ENCODE results near the gene MAD1L1.

MAD1L1 gene

DNA sequence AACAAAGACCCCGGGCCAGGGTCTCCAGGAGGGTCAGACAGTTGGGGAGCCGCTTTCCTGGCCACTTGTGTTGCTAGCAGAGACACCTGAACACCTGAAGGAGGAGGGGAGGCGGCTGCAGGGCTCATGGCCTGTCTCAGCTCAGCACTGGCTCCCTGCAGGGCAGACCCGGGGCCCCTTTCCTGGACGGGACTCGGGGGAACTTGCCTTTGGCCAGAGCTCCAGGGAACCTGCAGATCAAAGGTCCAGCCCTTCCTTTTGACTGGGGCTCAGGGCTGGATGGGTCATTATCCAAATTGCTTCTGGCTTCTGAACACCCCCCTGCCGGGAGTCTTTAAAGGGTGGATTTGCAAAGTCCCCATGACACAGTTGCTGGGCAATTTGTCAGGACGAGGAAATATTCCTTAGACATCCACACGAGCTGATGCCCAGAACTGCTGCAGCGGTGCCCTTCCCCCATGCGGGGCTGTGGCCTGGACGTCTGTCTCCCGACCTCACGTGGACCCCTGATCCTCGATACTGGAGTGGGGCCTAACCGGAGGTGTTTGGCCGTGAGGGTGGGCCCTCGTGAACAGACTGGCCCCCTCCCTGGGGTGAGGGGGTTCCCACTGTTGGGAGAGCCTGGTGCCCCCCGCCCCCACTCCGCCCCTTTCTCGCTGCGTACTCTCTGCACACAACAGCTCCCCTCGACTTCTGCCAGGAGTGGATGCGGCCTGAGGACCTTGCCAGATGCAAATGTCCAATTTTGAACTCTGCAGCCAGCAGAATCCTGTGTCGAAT, 368.4 kb downstream of the MAD1L1 start:
- Histone ChIP-seq H4K91ac (ENCODE audit: low read depth, low read length) (no peak overlapping the region), H3K36me3 (ENCODE audit: control insufficient read depth in 1 of 2, insufficient read depth in 2 of 2, low read length in 2 of 2) (no peaks in the 10 kb centered on the region), H3K4me2 (ENCODE audit: low read length) (no peak overlapping the region), H3K14ac (ENCODE audit: low read length) (no peak overlapping the region), H4K12ac (ENCODE audit: low read depth, low read length) (no peak overlapping the region), H3K4ac (ENCODE audit: low read depth, low read length) (no peak overlapping the region), H3K79me2 (ENCODE audit: control insufficient read depth, insufficient read depth, low read length, poor library complexity) (no peaks in the 10 kb centered on the region), H3K23ac (ENCODE audit: low read length) (no peak overlapping the region), H4K8ac (ENCODE audit: low read depth, low read length) (no peak overlapping the region), H2AFZ (ENCODE audit: insufficient read depth, low read length, poor library complexity) (no peak overlapping the region), H3K9ac (ENCODE audit: low read length) (no peak overlapping the region), H3K4me3 (ENCODE audit: low read depth, low read length) (no peak overlapping the region), H2BK5ac (ENCODE audit: low read depth, low read length, poor library complexity) (no peak overlapping the region), H3K27ac (ENCODE audit: low read depth, low read length) (no peak overlapping the region), H2BK12ac (ENCODE audit: low read length) (no peak overlapping the region), H2BK120ac (ENCODE audit: insufficient read depth, low read length, poor library complexity) (no peak overlapping the region), H3K79me1 (ENCODE audit: low read length) (no peaks in the 10 kb centered on the region), H3K4me1 (ENCODE audit: control insufficient read depth in 1 of 2, insufficient read depth in 2 of 2, low read length in 2 of 2) (peaks cover 0 to 2% of the 10 kb centered on the region in 2 experiments), H3K27me3 (ENCODE audit: insufficient read depth, low read length) (no peaks in the 10 kb centered on the region), H3K18ac (ENCODE audit: low read length) (no peak overlapping the region), H3K9me3 (ENCODE audit: insufficient read depth, low read depth, low read length) (peaks cover 4% of the 10 kb centered on the region), H2AK5ac (ENCODE audit: low read length) (no peak overlapping the region)
- WGBS (ENCODE audit: extremely low coverage, insufficient coverage, insufficient read length), result no CpG with 5 or more reads among the region's 25 CpGs
- DNase-seq, result no peak

DNA sequence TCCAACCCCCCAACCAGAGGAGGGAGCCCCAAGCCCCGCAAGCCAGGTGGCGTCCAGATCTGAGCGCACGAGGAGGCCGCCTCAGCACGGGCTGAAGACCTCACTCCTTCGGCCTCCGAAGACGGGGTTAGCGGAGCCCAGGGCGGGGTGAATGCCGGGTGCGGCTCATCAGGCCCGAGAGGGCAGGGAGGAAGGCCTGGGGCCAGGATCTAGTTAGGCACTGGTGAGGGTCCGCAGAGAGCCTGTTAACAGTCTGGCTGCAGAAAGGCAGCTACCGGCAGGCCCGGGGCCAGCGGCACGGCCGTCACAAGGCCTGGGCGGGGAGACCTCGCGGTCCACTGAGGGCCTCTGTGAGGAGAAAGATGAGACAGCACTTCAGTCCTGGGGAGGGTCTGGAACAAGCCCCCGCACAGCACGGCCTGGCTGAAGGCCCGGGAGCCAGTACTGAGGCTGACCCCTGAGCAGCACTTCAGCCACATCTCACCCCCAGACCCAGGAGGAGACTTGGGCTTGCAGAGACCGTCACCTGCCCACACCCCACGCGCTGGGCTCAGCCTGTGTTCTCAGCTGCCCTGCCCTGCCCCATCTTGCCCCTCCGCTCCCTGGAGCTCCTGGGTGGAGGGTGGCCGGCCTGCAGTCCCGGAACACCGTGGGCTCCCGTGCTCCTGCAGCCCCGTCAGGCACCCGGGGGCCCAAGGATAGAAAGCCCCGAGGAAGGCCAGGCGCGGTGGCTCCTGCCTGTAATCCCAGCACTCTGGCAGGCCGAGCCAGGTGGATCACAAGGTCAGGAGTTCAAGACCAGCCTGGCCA, 369.4 kb downstream of the MAD1L1 start:
- no CpG with 5 or more reads among the region's 40 CpGs for WGBS (ENCODE audit: extremely low coverage, insufficient coverage, insufficient read length)
- Histone ChIP-seq H2AK5ac (ENCODE audit: low read length) (no peak overlapping the region), H3K14ac (ENCODE audit: low read length) (no peak overlapping the region)

DNA sequence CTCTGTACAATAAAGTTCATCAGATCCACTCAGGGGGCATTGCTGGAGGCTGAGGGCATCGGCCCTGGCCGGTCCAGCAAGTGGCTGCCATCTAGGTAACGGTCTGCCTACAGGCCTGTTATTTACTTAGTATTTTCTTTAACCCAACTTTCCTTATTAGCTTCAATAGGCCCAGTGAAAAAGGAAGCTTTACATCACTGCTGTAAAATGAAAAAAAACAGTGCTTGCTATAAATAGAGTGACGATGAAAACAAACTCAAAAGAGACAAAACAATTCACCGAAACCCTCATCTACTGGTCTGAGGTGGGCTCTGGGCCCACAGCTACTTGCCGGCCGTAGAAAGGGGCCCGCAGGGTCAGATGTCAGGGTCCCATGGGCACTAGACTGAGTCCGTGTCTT, 370.2 kb downstream of the MAD1L1 start:
- Histone ChIP-seq H3K4me1 (ENCODE audit: control insufficient read depth in 1 of 2, insufficient read depth in 2 of 2, low read length in 2 of 2) (peaks cover 0 to 2% of the 10 kb centered on the region in 2 experiments), H3K27ac (ENCODE audit: low read depth, low read length) (no peak overlapping the region), H3K4me3 (ENCODE audit: low read depth, low read length) (no peak overlapping the region), H2AK5ac (ENCODE audit: low read length) (no peak overlapping the region), H3K79me2 (ENCODE audit: control insufficient read depth, insufficient read depth, low read length, poor library complexity) (no peaks in the 10 kb centered on the region), H2BK12ac (ENCODE audit: low read length) (no peak overlapping the region), H3K36me3 (ENCODE audit: control insufficient read depth in 1 of 2, insufficient read depth in 2 of 2, low read length in 2 of 2) (no peaks in the 10 kb centered on the region), H2BK120ac (ENCODE audit: insufficient read depth, low read length, poor library complexity) (no peak overlapping the region), H3K4me2 (ENCODE audit: low read length) (no peak overlapping the region), H3K14ac (ENCODE audit: low read length) (no peak overlapping the region), H3K9me3 (ENCODE audit: insufficient read depth, low read depth, low read length) (peaks cover 4% of the 10 kb centered on the region), H3K18ac (ENCODE audit: low read length) (no peak overlapping the region), H3K79me1 (ENCODE audit: low read length) (no peaks in the 10 kb centered on the region), H3K27me3 (ENCODE audit: insufficient read depth, low read length) (no peaks in the 10 kb centered on the region), H3K23ac (ENCODE audit: low read length) (no peak overlapping the region), H2BK5ac (ENCODE audit: low read depth, low read length, poor library complexity) (no peak overlapping the region), H4K91ac (ENCODE audit: low read depth, low read length) (no peak overlapping the region), H2AFZ (ENCODE audit: insufficient read depth, low read length, poor library complexity) (no peak overlapping the region), H4K12ac (ENCODE audit: low read depth, low read length) (no peak overlapping the region), H4K8ac (ENCODE audit: low read depth, low read length) (no peak overlapping the region), H3K4ac (ENCODE audit: low read depth, low read length) (no peak overlapping the region), H3K9ac (ENCODE audit: low read length) (no peak overlapping the region)
- DNase-seq, result no peak
- no CpG with 5 or more reads among the region's 9 CpGs for WGBS (ENCODE audit: extremely low coverage, insufficient coverage, insufficient read length)

More for the DNA sequence above, 369.4 kb downstream of the MAD1L1 start:
- Histone ChIP-seq H2BK12ac (ENCODE audit: low read length) (no peak overlapping the region), H4K12ac (ENCODE audit: low read depth, low read length) (no peak overlapping the region), H3K79me1 (ENCODE audit: low read length) (no peaks in the 10 kb centered on the region), H3K4me1 (ENCODE audit: control insufficient read depth in 1 of 2, insufficient read depth in 2 of 2, low read length in 2 of 2) (peaks cover 0 to 2% of the 10 kb centered on the region in 2 experiments), H4K91ac (ENCODE audit: low read depth, low read length) (no peak overlapping the region), H3K4ac (ENCODE audit: low read depth, low read length) (no peak overlapping the region), H3K27me3 (ENCODE audit: insufficient read depth, low read length) (no peaks in the 10 kb centered on the region), H3K18ac (ENCODE audit: low read length) (no peak overlapping the region), H2BK120ac (ENCODE audit: insufficient read depth, low read length, poor library complexity) (no peak overlapping the region), H3K9ac (ENCODE audit: low read length) (no peak overlapping the region), H2BK5ac (ENCODE audit: low read depth, low read length, poor library complexity) (no peak overlapping the region), H3K4me2 (ENCODE audit: low read length) (no peak overlapping the region), H3K9me3 (ENCODE audit: insufficient read depth, low read depth, low read length) (peaks cover 4% of the 10 kb centered on the region), H3K4me3 (ENCODE audit: low read depth, low read length) (no peak overlapping the region), H3K36me3 (ENCODE audit: control insufficient read depth in 1 of 2, insufficient read depth in 2 of 2, low read length in 2 of 2) (no peaks in the 10 kb centered on the region), H3K23ac (ENCODE audit: low read length) (no peak overlapping the region), H3K79me2 (ENCODE audit: control insufficient read depth, insufficient read depth, low read length, poor library complexity) (no peaks in the 10 kb centered on the region), H3K27ac (ENCODE audit: low read depth, low read length) (no peak overlapping the region), H2AFZ (ENCODE audit: insufficient read depth, low read length, poor library complexity) (no peak overlapping the region), H4K8ac (ENCODE audit: low read depth, low read length) (no peak overlapping the region)
- no peak for DNase-seq

GRCh38 chr7:1861799-1862458, 370.8 kb downstream of the MAD1L1 start:
- Histone ChIP-seq H2BK120ac (ENCODE audit: insufficient read depth, low read length, poor library complexity) (no peak overlapping the region), H3K9ac (ENCODE audit: low read length) (no peak overlapping the region), H3K79me1 (ENCODE audit: low read length) (no peaks in the 10 kb centered on the region), H2AK5ac (ENCODE audit: low read length) (no peak overlapping the region), H2BK12ac (ENCODE audit: low read length) (no peak overlapping the region), H2BK5ac (ENCODE audit: low read depth, low read length, poor library complexity) (no peak overlapping the region), H3K36me3 (ENCODE audit: control insufficient read depth in 1 of 2, insufficient read depth in 2 of 2, low read length in 2 of 2) (no peaks in the 10 kb centered on the region), H3K4ac (ENCODE audit: low read depth, low read length) (no peak overlapping the region), H4K12ac (ENCODE audit: low read depth, low read length) (no peak overlapping the region), H3K4me3 (ENCODE audit: low read depth, low read length) (no peak overlapping the region), H4K91ac (ENCODE audit: low read depth, low read length) (no peak overlapping the region), H4K8ac (ENCODE audit: low read depth, low read length) (no peak overlapping the region), H3K9me3 (ENCODE audit: insufficient read depth, low read depth, low read length) (peaks cover 4% of the 10 kb centered on the region), H3K18ac (ENCODE audit: low read length) (no peak overlapping the region), H3K4me2 (ENCODE audit: low read length) (no peak overlapping the region), H2AFZ (ENCODE audit: insufficient read depth, low read length, poor library complexity) (no peak overlapping the region), H3K79me2 (ENCODE audit: control insufficient read depth, insufficient read depth, low read length, poor library complexity) (no peaks in the 10 kb centered on the region), H3K14ac (ENCODE audit: low read length) (no peak overlapping the region), H3K27ac (ENCODE audit: low read depth, low read length) (no peak overlapping the region), H3K4me1 (ENCODE audit: control insufficient read depth in 1 of 2, insufficient read depth in 2 of 2, low read length in 2 of 2) (peaks cover 0 to 2% of the 10 kb centered on the region in 2 experiments), H3K27me3 (ENCODE audit: insufficient read depth, low read length) (no peaks in the 10 kb centered on the region), H3K23ac (ENCODE audit: low read length) (no peak overlapping the region)
- no peak for DNase-seq
- WGBS (ENCODE audit: extremely low coverage, insufficient coverage, insufficient read length), result no CpG with 5 or more reads among the region's 19 CpGs

Measured in trophoblast cell (in vitro differentiated cells and primary cell).